Fibroblast of lung (primary cell): ENCODE results near the gene RUNX2.

ENCODE experiments used
- EZH2 ChIP-seq: IDR thresholded peaks from 2 replicates; pipeline ENCODE4 v1.5.1; 2012; ENCODE audit warnings: low read length, control low read depth, mild to moderate bottlenecking; ENCODE audit errors: missing control alignments
- TF ChIP-seq, protein P1 (sequence below), 2 donors: IDR thresholded peaks in 1 of 2; conservative IDR thresholded peaks in 1 of 2; 1 replicate in 1 of 2; 2 replicates in 1 of 2; pipeline ENCODE4 v1.5.1; 2011 to 2012; ENCODE audit warnings: low read length in 2 of 2, control low read depth in 1 of 2, inconsistent platforms in 1 of 2, low read depth in 1 of 2, mild to moderate bottlenecking in 1 of 2

DNA sequence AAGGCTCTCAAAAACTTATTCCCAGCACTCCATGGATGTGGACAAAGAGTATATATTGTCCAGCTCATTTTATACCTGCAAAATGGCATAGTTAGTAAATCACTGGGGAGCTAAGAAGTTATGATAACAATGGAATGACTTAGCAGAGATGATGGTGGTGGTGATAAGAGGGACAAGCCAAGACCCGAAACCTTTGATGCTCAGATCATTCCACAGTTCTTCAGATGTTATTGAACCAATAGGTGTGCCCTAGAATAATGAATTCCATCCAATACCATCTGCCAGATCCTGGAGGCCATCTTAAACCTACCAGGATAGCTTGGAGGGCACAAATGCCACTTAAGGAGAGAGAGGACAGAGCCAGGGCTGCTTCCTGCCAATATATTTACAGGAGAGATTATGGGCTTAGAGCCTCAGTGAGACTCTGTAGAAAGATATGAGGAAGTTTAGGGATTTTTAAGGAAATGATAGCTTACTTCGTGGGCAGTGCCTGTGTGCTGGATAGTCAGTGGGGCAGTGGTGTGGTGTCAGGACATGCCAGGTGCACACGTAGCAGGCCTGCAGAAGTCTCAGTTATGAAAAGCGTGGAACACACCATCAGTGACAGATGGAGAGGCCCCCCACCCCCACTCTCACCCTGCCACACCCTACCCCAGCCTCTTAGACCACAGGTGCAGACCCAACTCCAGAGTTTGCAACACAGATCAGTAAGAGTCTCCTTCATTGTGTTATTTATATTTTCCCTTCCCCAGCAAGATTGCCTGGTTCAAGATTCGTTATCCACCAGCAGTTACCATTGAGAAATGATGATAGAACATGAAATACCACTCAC, 259.3 kb downstream of the RUNX2 start:
- TF ChIP-seq, protein P1, sequence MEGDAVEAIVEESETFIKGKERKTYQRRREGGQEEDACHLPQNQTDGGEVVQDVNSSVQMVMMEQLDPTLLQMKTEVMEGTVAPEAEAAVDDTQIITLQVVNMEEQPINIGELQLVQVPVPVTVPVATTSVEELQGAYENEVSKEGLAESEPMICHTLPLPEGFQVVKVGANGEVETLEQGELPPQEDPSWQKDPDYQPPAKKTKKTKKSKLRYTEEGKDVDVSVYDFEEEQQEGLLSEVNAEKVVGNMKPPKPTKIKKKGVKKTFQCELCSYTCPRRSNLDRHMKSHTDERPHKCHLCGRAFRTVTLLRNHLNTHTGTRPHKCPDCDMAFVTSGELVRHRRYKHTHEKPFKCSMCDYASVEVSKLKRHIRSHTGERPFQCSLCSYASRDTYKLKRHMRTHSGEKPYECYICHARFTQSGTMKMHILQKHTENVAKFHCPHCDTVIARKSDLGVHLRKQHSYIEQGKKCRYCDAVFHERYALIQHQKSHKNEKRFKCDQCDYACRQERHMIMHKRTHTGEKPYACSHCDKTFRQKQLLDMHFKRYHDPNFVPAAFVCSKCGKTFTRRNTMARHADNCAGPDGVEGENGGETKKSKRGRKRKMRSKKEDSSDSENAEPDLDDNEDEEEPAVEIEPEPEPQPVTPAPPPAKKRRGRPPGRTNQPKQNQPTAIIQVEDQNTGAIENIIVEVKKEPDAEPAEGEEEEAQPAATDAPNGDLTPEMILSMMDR (conservative IDR thresholded peaks at IDR 0.05 in 1 of 2, IDR thresholded peaks at IDR 0.05 in 1 of 2; ENCODE audit: low read depth in 1 of 2, low read length in 2 of 2): no peak
- no peak for TF ChIP-seq EZH2
